T-helper 9 cell (primary cell): ENCODE results near the gene CDKN2AIPNL.
A peak's percentile ranks its signal among the peaks of the same experiment; 100 is the strongest.
"Not testable (repeated sequence)": the region's sequence is repeated elsewhere in the genome, so short reads cannot be mapped to it uniquely, and the experiment has no call there.

Experiments
- DNase-seq: peaks from one replicate; pipeline ENCODE4 v3.0.0-alpha.2; 2020

CDKN2AIPNL gene

GRCh38 chr5:134396274-134396673 lies 15.4 kb downstream of the CDKN2AIPNL start:
- no peak for DNase-seq

- no peak for DNase-seq
Measured at GRCh38 chr5:134394932-134395331, 16.7 kb downstream of the CDKN2AIPNL start.

- no peak for DNase-seq
Measured at GRCh38 chr5:134392301-134392700, 19.4 kb downstream of the CDKN2AIPNL start.

GRCh38 chr5:134387443-134387842 lies 24.2 kb downstream of the CDKN2AIPNL start:
- no peak for DNase-seq

GRCh38 chr5:134383980-134384697 lies 27.5 kb downstream of the CDKN2AIPNL start:
- DNase-seq = no peak

DNA sequence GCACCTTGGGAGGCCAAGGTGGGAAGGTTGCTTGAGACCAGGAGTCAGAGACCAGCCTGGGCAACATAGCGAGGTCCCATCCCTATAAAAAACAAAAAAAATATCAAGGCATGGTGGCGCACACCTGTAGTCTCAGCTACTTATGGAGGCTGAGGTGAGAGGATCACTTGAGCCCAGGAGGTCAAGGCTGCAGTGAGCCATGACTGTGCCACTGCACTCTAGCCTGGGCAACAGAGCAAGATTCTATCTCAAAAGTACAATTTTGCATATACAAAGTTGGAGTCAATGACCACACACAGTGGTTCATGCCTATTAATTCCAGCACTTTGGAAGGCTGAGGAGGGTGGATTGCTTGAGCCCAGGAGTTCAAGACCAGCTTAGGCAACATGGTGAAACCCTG lies 29.5 kb downstream of the CDKN2AIPNL start:
- not testable (repeated sequence) for DNase-seq

DNA sequence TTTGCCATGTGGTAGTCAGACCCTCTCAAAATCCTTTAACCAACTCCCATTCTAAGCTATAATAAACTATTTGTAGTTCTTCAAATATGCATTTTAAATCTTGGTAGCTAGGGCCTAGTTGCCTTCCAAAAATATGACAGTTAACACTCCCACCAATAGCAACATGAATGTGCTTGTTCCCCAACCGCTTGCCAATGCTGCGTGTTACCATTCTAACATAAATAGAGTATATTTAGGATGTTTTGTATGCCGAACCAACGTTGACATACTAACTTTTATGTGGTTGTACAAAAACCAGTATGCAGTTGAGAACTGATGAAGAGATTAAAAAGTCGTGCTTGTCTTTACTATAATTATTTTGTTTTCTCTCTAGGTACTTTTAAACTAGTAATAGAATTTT lies 31.3 kb downstream of the CDKN2AIPNL start:
- no peak for DNase-seq

- no peak for DNase-seq
Measured at GRCh38 chr5:134374232-134374631, 37.4 kb downstream of the CDKN2AIPNL start.

DNA sequence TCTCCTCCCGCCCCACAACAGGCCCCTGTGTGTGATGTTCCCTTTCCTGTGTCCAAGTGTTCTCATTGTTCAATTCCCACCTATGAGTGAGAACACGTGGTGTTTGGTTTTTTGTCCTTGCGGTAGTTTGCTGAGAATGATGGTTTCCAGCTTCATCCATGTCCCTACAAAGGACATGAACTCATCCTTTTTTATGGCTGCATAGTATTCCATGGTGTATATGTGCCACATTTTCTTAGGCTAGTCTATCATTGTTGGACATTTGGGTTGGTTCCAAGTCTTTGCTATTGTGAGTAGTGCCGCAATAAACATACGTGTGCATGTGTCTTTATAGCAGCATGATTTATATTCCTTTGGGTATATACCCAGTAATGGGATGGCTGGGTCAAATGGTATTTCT lies 38.0 kb downstream of the CDKN2AIPNL start:
- not testable (repeated sequence) for DNase-seq

DNA sequence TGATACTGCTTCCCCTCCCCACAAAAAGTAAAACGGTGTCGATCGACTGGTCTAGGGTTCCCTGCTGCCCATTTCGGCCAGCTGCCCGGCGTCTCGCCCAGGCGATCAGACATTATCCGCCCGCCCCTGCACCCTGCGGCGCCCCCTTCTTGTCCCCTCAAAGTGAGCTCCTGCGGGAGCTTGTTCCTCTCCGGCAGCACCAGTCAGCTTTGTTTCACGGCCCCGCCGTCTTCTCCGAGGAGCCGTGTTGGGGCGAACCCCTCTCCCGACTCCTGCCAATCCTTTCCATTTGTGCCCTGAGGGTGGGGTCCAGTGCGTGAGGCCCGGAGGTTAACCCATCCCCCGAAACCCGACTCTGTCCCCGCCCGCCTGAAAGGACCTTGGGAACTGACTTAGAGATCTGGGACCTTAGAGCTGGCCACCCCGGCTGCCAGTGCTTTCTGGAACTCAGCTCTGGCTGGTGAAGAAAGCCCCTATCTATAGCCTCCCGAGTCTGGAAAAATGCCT lies 39.8 kb downstream of the CDKN2AIPNL start:
- DNase-seq = peak; percentile 17

DNA sequence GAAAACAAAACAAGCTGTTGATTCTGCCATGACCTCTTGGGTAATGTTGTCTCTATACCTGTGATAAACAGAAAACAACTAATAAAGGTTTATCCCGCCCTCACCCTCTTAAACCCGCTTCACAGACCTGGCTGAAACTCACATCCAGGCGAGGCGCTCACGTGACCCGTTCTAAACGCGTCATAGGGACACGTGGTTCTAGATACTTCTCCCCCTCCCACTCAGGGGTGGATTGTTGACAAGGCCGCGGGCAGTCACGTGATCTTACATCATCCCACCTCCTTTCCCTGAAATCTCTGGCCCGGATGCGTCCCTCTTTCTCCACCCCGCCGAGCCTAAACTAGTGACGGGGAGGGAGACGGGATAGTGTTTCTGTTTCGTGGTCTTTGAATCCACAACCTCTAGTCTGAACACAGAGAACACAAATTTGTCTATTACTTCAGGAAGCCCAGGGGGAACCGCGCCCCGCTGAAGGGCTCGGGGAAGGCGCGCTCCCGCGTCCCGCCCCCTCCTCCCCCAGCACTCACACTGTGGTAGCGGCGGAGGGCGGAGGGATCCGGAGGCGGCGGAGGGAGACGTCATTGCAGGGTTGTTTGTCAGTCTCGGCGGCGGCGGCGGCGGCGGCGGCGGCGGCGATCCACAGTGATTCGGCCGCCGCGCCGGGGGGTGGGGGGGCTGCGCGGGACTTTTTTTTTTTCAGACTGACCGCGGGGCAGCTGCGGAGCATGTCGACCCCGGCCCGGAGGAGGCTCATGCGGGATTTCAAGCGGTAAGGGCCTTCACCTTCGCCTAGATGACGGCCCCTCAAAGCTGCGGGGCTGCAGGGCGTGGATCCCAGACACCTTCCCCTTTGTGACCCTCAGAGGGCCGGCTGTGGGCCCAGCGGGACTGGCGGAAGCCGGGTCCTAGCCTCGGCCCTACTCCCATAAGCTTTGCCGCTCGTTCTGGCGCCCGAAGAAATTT lies 40.5 kb downstream of the CDKN2AIPNL start, which contains the start of gene UBE2B:
Gene UBE2B, plus strand, starts transcription at position 699 of the 963 bp plus-strand sequence. Its CDS starts 27 bp downstream, at position 726.
- DNase-seq = peak; percentile 98

- no peak for DNase-seq
Measured at GRCh38 chr5:134370311-134370870, 41.3 kb downstream of the CDKN2AIPNL start.

DNA sequence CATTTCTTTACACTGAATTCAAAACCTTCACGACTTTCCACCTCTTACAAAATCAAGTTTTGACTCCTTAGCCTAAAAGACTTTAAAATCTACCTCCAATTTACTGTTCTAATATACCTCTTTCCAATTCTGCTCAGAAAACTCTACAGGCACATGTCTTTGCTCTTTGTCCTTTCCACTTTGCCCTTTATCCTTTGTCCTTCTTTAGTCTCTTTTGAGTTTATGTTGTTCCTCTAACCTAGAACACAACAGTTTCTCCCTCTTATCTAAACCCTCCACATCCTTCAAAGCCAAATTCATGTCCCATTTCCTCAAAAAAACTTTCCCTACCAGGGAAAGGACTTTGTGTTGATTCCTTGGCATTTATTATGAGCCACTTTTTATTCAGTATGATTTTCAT lies 46.1 kb downstream of the CDKN2AIPNL start:
- DNase-seq = no peak

DNA sequence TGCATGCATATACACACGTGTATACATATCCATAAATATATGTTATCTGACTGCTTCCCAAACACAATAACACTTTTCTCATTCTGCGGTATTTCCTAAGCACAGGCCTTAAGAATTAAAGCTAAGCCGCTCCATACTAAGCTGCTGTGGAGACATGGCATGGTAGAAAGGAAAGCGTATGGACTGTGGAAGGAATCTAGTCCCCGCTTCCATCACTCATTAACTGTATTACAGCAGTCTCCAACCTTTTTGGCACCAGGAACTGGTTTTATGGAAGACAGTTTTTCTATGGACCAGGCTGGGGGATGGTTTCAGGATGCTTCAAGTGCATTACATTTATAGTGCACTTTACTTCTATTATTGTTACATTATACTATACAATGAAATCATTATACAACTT lies 56.0 kb downstream of the CDKN2AIPNL start:
- no peak for DNase-seq
